SU-DHL-6 (cell line): ENCODE measurements around the gene LBH.

Source experiments
- H2AFZ ChIP-seq: fragments of 200-600 bp; sonication (generic); 2 replicates; pipeline ENCODE4 v1.6.1; 2014; ENCODE audit warnings: low read depth, mild to moderate bottlenecking, moderate library complexity, mixed read lengths, antibody characterized with exemption, low read length; ENCODE audit not compliant: severe bottlenecking
- H3F3A ChIP-seq: fragments of 200-600 bp; shearing (Covaris generic); 2 replicates; pipeline ENCODE4 v1.6.0; 2016; ENCODE audit warnings: antibody characterized with exemption, mild to moderate bottlenecking; ENCODE audit not compliant: insufficient read depth
- H3K27ac ChIP-seq: fragments of 200-600 bp; sonication (generic); 2 replicates; pipeline ENCODE4 v1.5.1; 2016; ENCODE audit warnings: low read depth, mild to moderate bottlenecking, low read length, moderate library complexity, mixed read lengths
- H3K27me3 ChIP-seq: fragments of 200-600 bp; sonication (generic), shearing (Covaris generic); 2 replicates; pipeline ENCODE4 v1.6.0; 2014; ENCODE audit warnings: mild to moderate bottlenecking, low read length
- H3K36me3 ChIP-seq: fragments of 200-600 bp; sonication (generic); 2 replicates; pipeline ENCODE4 v1.6.1; 2014; ENCODE audit warnings: mild to moderate bottlenecking, low read length, mixed read lengths
- H3K4me2 ChIP-seq: fragments of 300-600, 200-600 bp; shearing (Covaris generic), sonication (generic); 2 replicates; pipeline ENCODE4 v1.6.0; 2014; ENCODE audit warnings: low read length, low read depth, mild to moderate bottlenecking; ENCODE audit not compliant: poor library complexity, severe bottlenecking
- H3K4me3 ChIP-seq: fragments of 200-600 bp; sonication (generic); 2 replicates; pipeline ENCODE4 v1.5.1; 2014; ENCODE audit warnings: antibody characterized with exemption, low read length, mild to moderate bottlenecking, mixed read lengths; ENCODE audit not compliant: insufficient read depth, poor library complexity, severe bottlenecking
- H3K79me2 ChIP-seq: fragments of 200-600 bp; sonication (generic); 2 replicates; pipeline ENCODE4 v1.6.1; 2014; ENCODE audit warnings: mild to moderate bottlenecking, low read length, moderate library complexity; ENCODE audit not compliant: insufficient read depth
- H3K9ac ChIP-seq: fragments of 200-600 bp; sonication (generic); 2 replicates; pipeline ENCODE4 v1.7.0; 2014; ENCODE audit warnings: mild to moderate bottlenecking, low read length
- H3K9me2 ChIP-seq: fragments of 200-600 bp; sonication (generic); replicated peaks from 2 replicates; pipeline ENCODE4 v1.6.1; 2014; ENCODE audit warnings: low read length; ENCODE audit not compliant: insufficient read depth
- H3K9me3 ChIP-seq: fragments of 200-600 bp; sonication (generic); 2 replicates; pipeline ENCODE4 v1.6.1; 2014; ENCODE audit warnings: low read length, mixed read lengths; ENCODE audit not compliant: insufficient read depth
- H4K20me1 ChIP-seq: fragments of 200-600 bp; sonication (generic); 2 replicates; pipeline ENCODE4 v1.6.1; 2014; ENCODE audit warnings: low read depth, mild to moderate bottlenecking, antibody characterized with exemption, low read length, moderate library complexity, mixed read lengths
- CTCF ChIP-seq: fragments of 200-600 bp; sonication (generic); IDR thresholded peaks from one replicate; pipeline ENCODE4 v1.5.1; 2017; ENCODE audit warnings: antibody characterized with exemption, mild to moderate bottlenecking, low read length, moderate library complexity; ENCODE audit not compliant: insufficient read depth, poor library complexity, severe bottlenecking
- EZH2phosphoT487 ChIP-seq: fragments of 200-600 bp; sonication (generic), shearing (Covaris generic); conservative IDR thresholded peaks from 2 replicates; pipeline ENCODE4 v1.6.1; 2018; ENCODE audit warnings: mild to moderate bottlenecking, antibody characterized with exemption, low read length, moderate library complexity, mixed read lengths

Gene LBH

GRCh38 chr2:30243231-30243630, 11.9 kb downstream of the LBH start:
- Histone ChIP-seq H3K36me3 (no peaks in the 10 kb centered on the region), H4K20me1 (no peaks in the 10 kb centered on the region), H3F3A (no peaks in the 10 kb centered on the region), H3K79me2 (no peaks in the 10 kb centered on the region), H3K9me2 (no peaks in the 10 kb centered on the region), H2AFZ (no peak overlapping the region), H3K4me3 (no peak overlapping the region), H3K9me3 (no peaks in the 10 kb centered on the region), H3K27ac (no peak overlapping the region), H3K27me3 (no peaks in the 10 kb centered on the region), H3K4me2 (no peak overlapping the region), H3K9ac (no peak overlapping the region)
- TF ChIP-seq EZH2phosphoT487, result no peak
- TF ChIP-seq CTCF, result no peak

- no peak overlapping the region for H3K4me2 ChIP-seq
- no peak for TF ChIP-seq CTCF
- no peak for TF ChIP-seq EZH2phosphoT487
- H3K27me3 ChIP-seq, result no peaks in the 10 kb centered on the region
- H3K4me3 ChIP-seq, result no peak overlapping the region
- no peak overlapping the region for H3K27ac ChIP-seq
- no peaks in the 10 kb centered on the region for H3K79me2 ChIP-seq
- H3K36me3 ChIP-seq, result no peaks in the 10 kb centered on the region
- H3F3A ChIP-seq, result no peaks in the 10 kb centered on the region
- H3K9me2 ChIP-seq, result no peaks in the 10 kb centered on the region
- H3K9me3 ChIP-seq, result no peaks in the 10 kb centered on the region
- H3K9ac ChIP-seq, result no peak overlapping the region
- no peaks in the 10 kb centered on the region for H4K20me1 ChIP-seq
- H2AFZ ChIP-seq, result no peak overlapping the region
Observed at GRCh38 chr2:30245364-30245763, 14.0 kb downstream of the LBH start.

- Histone ChIP-seq H3K4me2 (no peak overlapping the region), H3K4me3 (no peak overlapping the region), H3K9me3 (no peaks in the 10 kb centered on the region), H2AFZ (no peak overlapping the region), H3F3A (no peaks in the 10 kb centered on the region), H3K27ac (no peak overlapping the region), H3K79me2 (no peaks in the 10 kb centered on the region), H3K27me3 (no peaks in the 10 kb centered on the region), H3K36me3 (no peaks in the 10 kb centered on the region), H4K20me1 (0 out of 2 replicates have a peak, but pooled peaks cover 3% of the 10 kb centered on the region), H3K9ac (no peak overlapping the region), H3K9me2 (no peaks in the 10 kb centered on the region)
- TF ChIP-seq EZH2phosphoT487, result no peak
- TF ChIP-seq CTCF, result no peak
Observed at GRCh38 chr2:30248791-30249190, 17.5 kb downstream of the LBH start.
